BLaER1 (cell line): ENCODE data around the gene GABPA.
"Not testable (repeated sequence)": the region's sequence is repeated elsewhere in the genome, so short reads cannot be mapped to it uniquely, and the experiment has no call there.

ENCODE experiments used
- H3K27ac ChIP-seq: shearing (Covaris generic); formaldehyde crosslinking; 2 replicates; pipeline ENCODE4 v1.8.1; 2022
- H3K27me3 ChIP-seq: shearing (Covaris generic); formaldehyde crosslinking; 2 replicates; pipeline ENCODE4 v1.8.1; 2022
- H3K36me3 ChIP-seq: shearing (Covaris generic); formaldehyde crosslinking; 2 replicates; pipeline ENCODE4 v1.8.1; 2022
- H3K4me1 ChIP-seq: shearing (Covaris generic); formaldehyde crosslinking; 2 replicates; pipeline ENCODE4 v1.8.1; 2022
- H3K4me2 ChIP-seq: shearing (Covaris generic); formaldehyde crosslinking; 2 replicates; pipeline ENCODE4 v1.8.1; 2022
- H3K4me3 ChIP-seq: shearing (Covaris generic); formaldehyde crosslinking; 2 replicates; pipeline ENCODE4 v1.8.1; 2022
- H3K9ac ChIP-seq: shearing (Covaris generic); formaldehyde crosslinking; 2 replicates; pipeline ENCODE4 v1.8.1; 2022
- H3K9me3 ChIP-seq: shearing (Covaris generic); formaldehyde crosslinking; 2 replicates; pipeline ENCODE4 v1.8.1; 2022
- H4K20me1 ChIP-seq: shearing (Covaris generic); formaldehyde crosslinking; 2 replicates; pipeline ENCODE4 v1.8.1; 2022
- Cebpa-rat ChIP-seq: shearing (Covaris generic); IDR thresholded peaks from 2 replicates; pipeline ENCODE4 v1.8.1; 2022

Gene GABPA

DNA sequence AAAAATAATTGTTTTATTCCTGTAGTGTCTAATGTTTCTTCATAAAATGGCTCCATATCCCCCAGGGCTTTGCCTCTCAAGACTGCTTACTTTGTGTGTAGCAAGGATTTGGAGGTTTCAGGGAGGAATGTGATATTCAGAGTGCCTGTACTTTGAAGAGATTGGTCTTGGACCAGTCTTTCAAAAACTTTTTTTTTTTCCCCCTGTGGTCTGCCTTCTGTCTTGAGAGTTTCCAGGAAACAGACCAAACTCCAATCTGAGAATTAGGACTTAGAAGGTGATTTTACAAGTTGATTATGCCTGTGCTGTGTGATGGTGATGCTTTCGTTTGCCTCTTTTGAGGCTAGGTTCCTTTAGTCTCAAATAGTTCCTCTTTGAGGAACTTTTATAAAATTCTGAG lies 25.9 kb downstream of the GABPA start:
- no peaks in the 10 kb centered on the region for H3K4me1 ChIP-seq
- H3K4me3 ChIP-seq: no peak overlapping the region
- peaks cover 9% of the 10 kb centered on the region; the same call in 1 of the 2 replicates for H4K20me1 ChIP-seq
- H3K4me2 ChIP-seq: no peak overlapping the region
- no peak overlapping the region for H3K9ac ChIP-seq
- no peak for TF ChIP-seq Cebpa-rat
- no peaks in the 10 kb centered on the region for H3K27me3 ChIP-seq
- no peaks in the 10 kb centered on the region for H3K9me3 ChIP-seq
- peaks cover 79% of the 10 kb centered on the region for H3K36me3 ChIP-seq
- H3K27ac ChIP-seq: no peak overlapping the region

DNA sequence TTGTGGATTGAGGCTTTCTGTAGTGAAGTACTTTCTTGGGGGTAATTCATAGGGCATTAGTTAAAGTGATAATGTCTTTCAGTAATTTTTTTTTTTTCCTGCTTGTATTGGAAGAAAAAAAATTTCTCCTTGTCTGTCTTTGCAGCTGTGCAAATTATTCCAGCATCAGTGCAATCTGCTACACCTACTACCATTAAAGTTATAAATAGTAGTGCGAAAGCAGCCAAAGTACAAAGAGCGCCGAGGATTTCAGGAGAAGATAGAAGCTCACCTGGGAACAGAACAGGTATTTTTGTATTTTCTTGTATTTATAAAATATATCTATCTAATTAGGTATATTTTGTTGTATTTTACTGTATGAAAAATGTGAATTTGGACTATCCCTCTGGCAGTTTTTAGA lies 29.3 kb downstream of the GABPA start:
- TF ChIP-seq Cebpa-rat: no peak
- H3K27ac ChIP-seq: no peak overlapping the region
- no peak overlapping the region for H3K4me2 ChIP-seq
- H3K9me3 ChIP-seq: no peaks in the 10 kb centered on the region
- no peak overlapping the region for H3K9ac ChIP-seq
- H3K4me3 ChIP-seq: no peak overlapping the region
- no peaks in the 10 kb centered on the region for H4K20me1 ChIP-seq
- no peaks in the 10 kb centered on the region for H3K27me3 ChIP-seq
- no peaks in the 10 kb centered on the region for H3K4me1 ChIP-seq
- peaks cover 79% of the 10 kb centered on the region for H3K36me3 ChIP-seq

DNA sequence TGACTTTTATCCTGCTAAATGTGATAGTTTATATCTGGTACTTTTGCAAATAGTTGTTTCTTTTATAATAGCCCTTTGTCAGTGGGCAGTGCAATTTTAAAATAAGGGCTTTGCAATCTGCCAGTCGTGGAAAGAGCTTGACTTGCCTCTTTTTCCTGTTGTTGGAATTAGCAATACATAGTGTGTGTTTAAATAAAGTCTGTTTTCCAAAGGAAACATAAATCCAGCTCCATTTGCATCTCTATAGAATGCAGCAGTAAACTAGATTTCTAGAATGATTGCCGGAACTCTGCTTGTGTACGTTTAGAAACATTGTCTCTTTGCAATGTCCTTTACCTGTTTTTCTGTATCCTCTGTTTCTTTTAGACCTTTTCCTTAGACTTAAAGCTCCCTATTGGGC lies 33.1 kb downstream of the GABPA start:
- H3K27ac ChIP-seq: no peak overlapping the region
- H3K9ac ChIP-seq: no peak overlapping the region
- no peaks in the 10 kb centered on the region for H3K9me3 ChIP-seq
- peaks cover 5% of the 10 kb centered on the region for H3K4me1 ChIP-seq
- no peak for TF ChIP-seq Cebpa-rat
- H3K27me3 ChIP-seq: no peaks in the 10 kb centered on the region
- no peak overlapping the region for H3K4me2 ChIP-seq
- peaks cover 52% of the 10 kb centered on the region for H3K36me3 ChIP-seq
- H4K20me1 ChIP-seq: no peaks in the 10 kb centered on the region
- no peak overlapping the region for H3K4me3 ChIP-seq

DNA sequence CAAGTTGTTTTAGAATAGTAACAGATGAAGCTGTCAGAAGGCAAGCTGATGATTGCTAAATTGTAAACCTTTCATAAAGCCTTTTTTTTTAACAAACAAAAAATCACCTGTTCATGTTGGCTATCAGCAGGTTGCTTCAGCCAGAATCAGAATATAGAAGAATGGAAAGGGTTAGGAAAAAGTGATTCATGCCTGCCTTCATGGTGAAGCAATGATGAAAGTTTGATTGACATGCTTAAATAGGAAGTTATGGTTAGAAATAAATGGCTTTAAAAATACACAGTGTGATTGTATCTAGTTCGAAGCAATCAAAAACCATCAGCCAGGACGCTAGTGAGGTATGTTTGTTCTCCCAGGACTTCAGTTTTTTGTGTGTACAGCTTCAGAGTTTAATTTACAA lies 37.9 kb downstream of the GABPA start:
- H3K4me1 ChIP-seq: peaks cover 7% of the 10 kb centered on the region
- no peaks in the 10 kb centered on the region for H3K27me3 ChIP-seq
- H3K27ac ChIP-seq: no peak overlapping the region
- no peaks in the 10 kb centered on the region for H3K9me3 ChIP-seq
- H3K9ac ChIP-seq: no peak overlapping the region
- H3K4me3 ChIP-seq: no peak overlapping the region
- peak overlapping the region; percentile 10; the same call in 1 of the 2 replicates for H3K4me2 ChIP-seq
- H4K20me1 ChIP-seq: no peaks in the 10 kb centered on the region
- H3K36me3 ChIP-seq: peaks cover 11% of the 10 kb centered on the region; the same call in 1 of the 2 replicates
- TF ChIP-seq Cebpa-rat: no peak

DNA sequence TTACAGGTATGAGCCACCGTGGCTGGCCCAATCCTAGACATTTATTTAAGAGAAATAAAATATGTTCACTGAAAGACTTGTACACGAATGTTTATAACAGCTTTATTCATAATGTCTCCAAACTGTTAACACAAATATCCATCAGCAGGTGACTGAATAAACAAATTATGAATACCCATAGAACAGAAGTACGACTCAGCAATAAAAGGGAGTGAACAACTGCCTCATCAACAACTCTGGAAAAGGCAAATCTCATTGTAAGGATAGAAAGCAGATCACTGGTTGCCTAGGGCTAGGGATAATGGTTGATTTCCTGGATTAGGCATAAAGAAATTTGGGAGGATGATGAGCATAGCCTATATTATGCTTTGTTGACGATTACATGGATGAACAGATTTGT lies 41.7 kb downstream of the GABPA start:
- Histone ChIP-seq H3K36me3 (no peaks in the 10 kb centered on the region), H3K27me3 (no peaks in the 10 kb centered on the region), H3K9me3 (peaks cover 17% of the 10 kb centered on the region), H3K27ac (no peak overlapping the region), H3K4me2 (no peak overlapping the region), H3K4me3 (no peak overlapping the region), H4K20me1 (no peaks in the 10 kb centered on the region), H3K9ac (no peak overlapping the region), H3K4me1 (peaks cover 7% of the 10 kb centered on the region)
- TF ChIP-seq Cebpa-rat: no peak

DNA sequence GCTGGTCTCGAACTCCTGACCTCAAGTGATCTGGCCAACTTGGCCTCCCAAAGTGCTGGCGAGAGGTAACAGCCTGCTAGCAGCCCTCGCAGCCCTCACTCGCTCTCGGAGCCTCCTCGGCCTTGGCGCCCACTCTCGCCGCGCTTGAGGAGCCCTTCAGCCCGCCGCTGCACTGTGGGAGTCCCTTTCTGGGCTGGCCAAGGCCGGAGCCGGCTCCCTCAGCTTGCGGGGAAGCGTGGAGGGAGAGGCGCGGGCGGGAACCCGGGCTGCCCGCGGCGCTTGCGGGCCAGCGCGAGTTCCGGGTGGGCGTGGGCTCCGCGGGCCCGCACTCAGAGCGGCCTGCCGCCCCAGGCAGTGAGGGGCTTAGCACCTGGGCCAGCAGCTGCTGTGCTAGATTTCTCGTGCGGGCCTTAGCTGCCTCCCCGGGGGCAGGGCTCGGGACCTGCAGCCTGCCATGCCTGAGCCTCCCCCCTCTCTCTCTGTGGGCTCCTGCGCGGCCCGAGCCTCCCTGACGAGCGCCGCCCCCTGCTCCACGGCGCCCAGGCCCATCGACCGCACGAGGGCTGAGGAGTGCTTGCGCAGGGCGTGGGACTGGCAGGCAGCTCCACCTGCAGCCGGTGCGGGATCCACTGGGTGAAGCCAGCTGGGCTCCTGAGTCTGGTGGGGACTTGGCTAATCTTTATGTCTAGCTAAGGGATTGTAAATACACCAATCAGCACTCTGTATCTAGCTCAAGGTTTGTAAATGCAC lies 43.5 kb downstream of the GABPA start:
- not testable (repeated sequence) for H3K27me3 ChIP-seq, H3K4me3 ChIP-seq, H3K9ac ChIP-seq, H3K4me2 ChIP-seq, H4K20me1 ChIP-seq, H3K36me3 ChIP-seq, H3K4me1 ChIP-seq, H3K27ac ChIP-seq
- peaks cover 17% of the 10 kb centered on the region for H3K9me3 ChIP-seq

DNA sequence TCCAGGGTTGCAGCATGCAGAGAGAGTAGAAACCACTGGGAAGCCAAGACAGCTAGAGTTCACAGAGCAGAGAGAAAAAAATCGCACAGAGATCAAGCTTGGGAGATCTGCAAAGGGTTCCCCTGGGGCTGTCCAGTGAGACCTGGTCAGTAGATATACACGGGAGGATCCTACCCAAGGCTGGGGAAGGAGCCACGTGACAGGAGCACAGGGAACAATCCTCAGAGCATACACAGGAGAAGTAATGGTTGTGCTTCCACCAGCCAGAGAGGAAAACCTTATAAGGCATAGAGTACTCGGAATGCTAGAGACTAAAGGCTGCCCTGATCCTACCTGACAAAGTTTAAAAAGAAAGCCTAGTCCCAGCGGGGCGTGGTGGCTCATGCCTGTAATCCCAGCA lies 53.9 kb downstream of the GABPA start:
- Histone ChIP-seq H3K4me3 (no peak overlapping the region), H4K20me1 (no peaks in the 10 kb centered on the region), H3K9ac (no peak overlapping the region), H3K36me3 (no peaks in the 10 kb centered on the region), H3K27ac (no peak overlapping the region), H3K4me2 (no peak overlapping the region), H3K27me3 (no peaks in the 10 kb centered on the region), H3K9me3 (no peaks in the 10 kb centered on the region), H3K4me1 (peaks cover 9% of the 10 kb centered on the region)
- TF ChIP-seq Cebpa-rat: no peak

DNA sequence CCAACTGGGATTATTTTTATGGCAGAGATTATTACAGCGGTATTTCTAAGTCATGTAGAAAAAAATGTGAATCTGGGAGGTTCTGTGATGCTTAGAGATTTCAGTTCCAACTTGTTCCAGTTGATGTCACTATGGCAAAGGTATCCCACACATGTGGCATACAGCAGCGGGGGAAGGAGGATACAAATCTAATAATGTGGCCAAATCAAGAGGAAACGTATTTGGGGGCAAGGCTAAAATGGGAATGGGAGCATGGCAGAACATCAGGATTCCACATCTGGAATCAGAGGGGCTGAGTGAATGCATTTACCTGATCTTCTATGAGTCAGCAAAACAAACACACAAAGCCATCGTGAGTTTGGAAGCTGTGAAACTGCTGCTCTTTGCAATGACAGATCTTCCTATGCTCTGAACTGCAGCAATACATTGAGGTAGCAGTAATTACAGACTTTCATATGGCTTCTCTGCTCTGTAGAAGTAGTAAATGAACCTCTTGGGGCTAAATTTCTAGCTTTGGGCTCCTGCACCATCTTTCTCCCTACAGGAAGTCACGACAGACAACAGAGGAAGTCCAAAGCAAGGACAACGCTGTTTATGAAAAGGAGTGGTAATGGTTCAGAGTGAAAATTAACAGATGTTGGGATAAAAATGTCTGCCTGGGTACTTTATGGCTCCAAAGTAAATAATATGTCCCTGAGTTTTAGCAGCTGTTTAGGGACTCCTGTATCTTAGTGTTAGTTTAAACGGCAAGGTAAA lies 55.5 kb downstream of the GABPA start:
- peaks cover 9% of the 10 kb centered on the region for H3K4me1 ChIP-seq
- no peaks in the 10 kb centered on the region for H3K9me3 ChIP-seq
- H4K20me1 ChIP-seq: no peaks in the 10 kb centered on the region
- peak overlapping the region; percentile 32; the same call in 1 of the 2 replicates for H3K9ac ChIP-seq
- H3K4me3 ChIP-seq: 0 out of 2 replicates have a peak overlapping the region, but pooled peaks have one; percentile 34
- H3K27ac ChIP-seq: peak overlapping the region; percentile 36
- H3K4me2 ChIP-seq: peak overlapping the region; percentile 69
- H3K36me3 ChIP-seq: no peaks in the 10 kb centered on the region
- H3K27me3 ChIP-seq: no peaks in the 10 kb centered on the region
- TF ChIP-seq Cebpa-rat: no peak

DNA sequence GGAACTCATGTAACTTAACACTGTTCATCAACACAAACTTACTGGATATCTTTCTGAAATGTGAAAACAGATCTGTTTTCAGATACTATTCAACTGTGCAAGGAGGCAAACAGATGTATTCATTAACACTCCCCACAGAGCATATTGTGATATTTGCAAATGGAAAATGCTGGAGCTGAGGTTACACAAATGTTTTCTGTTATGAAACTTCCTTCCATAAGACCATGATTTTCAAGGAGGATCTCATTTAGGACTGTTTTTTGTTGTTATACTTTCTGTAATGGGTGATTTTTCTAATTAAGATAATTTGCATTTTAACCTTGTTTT lies 56.1 kb downstream of the GABPA start:
- TF ChIP-seq Cebpa-rat: no peak
- Histone ChIP-seq H3K9ac (no peak overlapping the region), H4K20me1 (no peaks in the 10 kb centered on the region), H3K36me3 (no peaks in the 10 kb centered on the region), H3K27me3 (no peaks in the 10 kb centered on the region), H3K27ac (no peak overlapping the region), H3K4me3 (no peak overlapping the region), H3K4me2 (peak overlapping the region; percentile 69), H3K4me1 (peaks cover 9% of the 10 kb centered on the region), H3K9me3 (no peaks in the 10 kb centered on the region)

DNA sequence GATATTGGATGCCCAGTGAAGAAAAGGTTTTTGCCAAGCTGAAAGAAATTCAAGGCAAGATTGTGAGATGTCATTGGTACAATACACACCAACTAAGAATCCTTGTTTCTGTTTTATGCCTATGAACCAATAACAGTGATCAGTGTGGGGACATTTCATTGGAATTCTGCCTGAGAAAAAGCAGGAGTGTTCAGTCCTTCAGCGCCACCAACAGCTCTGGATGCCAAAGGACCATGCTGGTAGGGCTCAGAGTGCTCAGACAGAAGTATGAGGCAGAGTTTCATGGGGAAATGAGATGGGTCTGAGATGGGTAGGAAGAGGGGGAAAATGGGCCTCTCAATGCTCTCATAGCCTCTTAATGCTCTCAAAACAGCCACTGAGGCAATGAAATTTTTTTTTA lies 56.5 kb downstream of the GABPA start:
- Histone ChIP-seq H3K9ac (no peak overlapping the region), H3K4me3 (no peak overlapping the region), H4K20me1 (no peaks in the 10 kb centered on the region), H3K36me3 (no peaks in the 10 kb centered on the region), H3K4me2 (no peak overlapping the region), H3K9me3 (no peaks in the 10 kb centered on the region), H3K4me1 (peaks cover 9% of the 10 kb centered on the region), H3K27me3 (no peaks in the 10 kb centered on the region), H3K27ac (no peak overlapping the region)
- no peak for TF ChIP-seq Cebpa-rat
